HFFc6 (cell line): Measurements from ENCODE around the gene LEF1. TPM values are rescaled to one million over a fixed set of nuclear protein-coding genes. Genes with fewer than 3 reads are reported as not detected.
A peak's percentile ranks its signal among the peaks of the same experiment; 100 is the strongest.

Source experiments
- DNase-seq: peaks from one replicate; pipeline ENCODE4 v3.0.0-alpha.2; 2018
- H3K27ac Mint-ChIP-seq: 2 replicates; pipeline ENCODE4 v1.8.0; 2020; ENCODE audit warnings: mild to moderate bottlenecking, mixed read lengths
- H3K27me3 Mint-ChIP-seq: 2 replicates; pipeline ENCODE4 v1.8.0; 2021; ENCODE audit warnings: mild to moderate bottlenecking, moderate library complexity, mixed read lengths; ENCODE audit not compliant: insufficient read depth
- H3K36me3 Mint-ChIP-seq: 2 replicates; pipeline ENCODE4 v1.8.0; 2021; ENCODE audit warnings: low read depth, mixed read lengths
- H3K4me1 Mint-ChIP-seq: 2 replicates; pipeline ENCODE4 v1.8.0; 2020; ENCODE audit warnings: low read depth, mixed read lengths
- H3K4me3 Mint-ChIP-seq: 2 replicates; pipeline ENCODE4 v1.8.0; 2020; ENCODE audit warnings: mild to moderate bottlenecking, moderate library complexity, mixed read lengths
- H3K9me3 Mint-ChIP-seq: 2 replicates; pipeline ENCODE4 v1.8.0; 2020; ENCODE audit warnings: mild to moderate bottlenecking, mixed read lengths
- total RNA-seq, 6 experiments: library from RNA; stranded (reverse); fragmentation: NEBNext Ultra II Directional; extraction: Animal tissue kit (Norgen Biotek cat#: 25700); gene quantifications; 2 replicates in 1 of 6; 3 replicates in 5 of 6; pipeline ENCODE4 v1.2.3, GENCODE V29; 2021
- TF ChIP-seq, protein P1 (sequence below): fragments of 200-600 bp; sonication (generic); IDR thresholded peaks from 2 replicates; pipeline ENCODE4 v1.5.0; 2021; ENCODE audit warnings: antibody characterized with exemption, mild to moderate bottlenecking

LEF1 gene
- total RNA-seq, 6 experiments from 2014 or later = 0.22 to 0.37 (median 0.31) TPM; not detected in 3

DNA sequence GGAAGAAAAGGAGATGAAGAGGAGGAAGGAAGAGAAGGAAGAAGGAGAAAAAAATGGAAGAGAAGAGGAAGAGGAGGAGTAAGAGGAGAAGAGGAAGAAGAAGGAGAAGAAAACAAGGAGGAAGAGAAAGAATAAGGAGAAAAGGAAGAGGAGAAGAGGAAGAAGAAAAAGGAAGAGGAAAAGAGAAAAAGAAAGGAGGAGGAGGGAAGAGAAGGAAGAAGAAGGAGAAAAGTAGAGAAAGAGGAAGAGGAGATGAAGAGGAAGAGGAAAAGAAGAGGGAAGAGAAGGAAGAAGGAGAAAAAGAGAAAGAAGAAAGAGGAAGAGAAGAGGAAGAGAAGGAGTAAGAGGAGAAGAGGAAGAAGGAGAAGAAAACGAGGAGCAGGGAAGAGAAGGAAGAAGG lies 11.8 kb upstream of the LEF1 start:
- Mint-ChIP-seq H3K27me3 (peaks cover 5% of the 10 kb centered on the region; the same call in 1 of the 2 replicates), H3K4me3 (no peak overlapping the region; the same call in 1 of the 2 replicates), H3K9me3 (no peaks in the 10 kb centered on the region), H3K27ac (no peak overlapping the region), H3K36me3 (no peaks in the 10 kb centered on the region), H3K4me1 (no peaks in the 10 kb centered on the region)
- DNase-seq = no peak
- TF ChIP-seq, protein P1, sequence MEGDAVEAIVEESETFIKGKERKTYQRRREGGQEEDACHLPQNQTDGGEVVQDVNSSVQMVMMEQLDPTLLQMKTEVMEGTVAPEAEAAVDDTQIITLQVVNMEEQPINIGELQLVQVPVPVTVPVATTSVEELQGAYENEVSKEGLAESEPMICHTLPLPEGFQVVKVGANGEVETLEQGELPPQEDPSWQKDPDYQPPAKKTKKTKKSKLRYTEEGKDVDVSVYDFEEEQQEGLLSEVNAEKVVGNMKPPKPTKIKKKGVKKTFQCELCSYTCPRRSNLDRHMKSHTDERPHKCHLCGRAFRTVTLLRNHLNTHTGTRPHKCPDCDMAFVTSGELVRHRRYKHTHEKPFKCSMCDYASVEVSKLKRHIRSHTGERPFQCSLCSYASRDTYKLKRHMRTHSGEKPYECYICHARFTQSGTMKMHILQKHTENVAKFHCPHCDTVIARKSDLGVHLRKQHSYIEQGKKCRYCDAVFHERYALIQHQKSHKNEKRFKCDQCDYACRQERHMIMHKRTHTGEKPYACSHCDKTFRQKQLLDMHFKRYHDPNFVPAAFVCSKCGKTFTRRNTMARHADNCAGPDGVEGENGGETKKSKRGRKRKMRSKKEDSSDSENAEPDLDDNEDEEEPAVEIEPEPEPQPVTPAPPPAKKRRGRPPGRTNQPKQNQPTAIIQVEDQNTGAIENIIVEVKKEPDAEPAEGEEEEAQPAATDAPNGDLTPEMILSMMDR = no peak

- Mint-ChIP-seq H3K9me3 (peaks cover 4% of the 10 kb centered on the region; the same call in 1 of the 2 replicates), H3K4me1 (0 out of 2 replicates have a peak, but pooled peaks cover 5% of the 10 kb centered on the region), H3K4me3 (no peak overlapping the region), H3K27ac (no peak overlapping the region), H3K27me3 (peaks cover 16% of the 10 kb centered on the region), H3K36me3 (no peaks in the 10 kb centered on the region)
- no peak for DNase-seq
- TF ChIP-seq, protein P1 = no peak
Observed at GRCh38 chr4:108175966-108176365, 7.2 kb upstream of the LEF1 start.

DNA sequence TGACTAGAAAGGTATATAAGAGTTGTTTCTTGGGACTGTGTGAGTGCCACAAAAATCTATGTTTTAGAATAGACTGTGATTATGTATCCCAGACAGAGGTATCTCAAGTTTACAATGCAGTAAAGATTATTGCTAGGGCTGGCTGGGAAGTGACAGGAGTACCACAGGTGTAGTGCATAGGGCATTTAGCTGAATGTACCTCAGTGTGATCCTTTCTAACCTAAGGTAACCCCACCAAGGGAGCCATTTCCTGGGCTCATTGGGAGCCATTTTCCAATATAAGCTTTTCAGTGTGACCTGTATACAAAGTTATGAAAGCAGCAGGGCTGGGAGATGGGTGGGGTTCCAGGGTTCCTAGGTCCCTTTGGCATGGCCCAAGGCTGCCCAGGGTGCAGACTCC lies 6.1 kb upstream of the LEF1 start:
- Mint-ChIP-seq H3K27me3 (peaks cover 24% of the 10 kb centered on the region), H3K4me1 (0 out of 2 replicates have a peak, but pooled peaks cover 5% of the 10 kb centered on the region), H3K27ac (no peak overlapping the region), H3K4me3 (no peak overlapping the region), H3K36me3 (no peaks in the 10 kb centered on the region), H3K9me3 (peaks cover 4% of the 10 kb centered on the region; the same call in 1 of the 2 replicates)
- TF ChIP-seq, protein P1 = no peak
- no peak for DNase-seq

GRCh38 chr4:108173599-108174057 lies 4.9 kb upstream of the LEF1 start:
- DNase-seq = no peak
- TF ChIP-seq, protein P1 = no peak
- 0 out of 2 replicates have a peak, but pooled peaks cover 5% of the 10 kb centered on the region for H3K4me1 Mint-ChIP-seq
- peak overlapping the region; percentile 80 for H3K4me3 Mint-ChIP-seq
- no peak overlapping the region for H3K27ac Mint-ChIP-seq
- H3K27me3 Mint-ChIP-seq = peaks cover 35% of the 10 kb centered on the region
- peaks cover 4% of the 10 kb centered on the region; the same call in 1 of the 2 replicates for H3K9me3 Mint-ChIP-seq
- H3K36me3 Mint-ChIP-seq = no peaks in the 10 kb centered on the region

GRCh38 chr4:108172753-108173598 lies 4.2 kb upstream of the LEF1 start:
- H3K9me3 Mint-ChIP-seq = peaks cover 4% of the 10 kb centered on the region; the same call in 1 of the 2 replicates
- DNase-seq = no peak
- H3K27ac Mint-ChIP-seq = no peak overlapping the region
- TF ChIP-seq, protein P1 = no peak
- peak overlapping the region; percentile 80 for H3K4me3 Mint-ChIP-seq
- peaks cover 39% of the 10 kb centered on the region for H3K27me3 Mint-ChIP-seq
- 0 out of 2 replicates have a peak, but pooled peaks cover 5% of the 10 kb centered on the region for H3K4me1 Mint-ChIP-seq
- no peaks in the 10 kb centered on the region for H3K36me3 Mint-ChIP-seq
